ENCODE data around the gene COMMD3. TPM values are rescaled to one million over a fixed set of nuclear protein-coding genes. Genes with fewer than 3 reads are reported as not detected.

Gene COMMD3
- total and polyA plus RNA-seq, 9 of the 15 experiments (the other 6 are each of a cell fraction or from before 2014, with no cell fraction given) = 50.7 to 217 (median 80.1) TPM

- Histone ChIP-seq H3K27me3 (ENCODE audit: control insufficient read depth in 2 of 2, insufficient read depth in 2 of 2, low read length in 2 of 2) (no peaks in the 10 kb centered on the region), H3K36me3 (ENCODE audit: control insufficient read depth, insufficient read depth, low read length) (no peaks in the 10 kb centered on the region), H4K20me1 (replicated peaks; ENCODE audit: control insufficient read depth, insufficient read depth, low read length) (no peaks in the 10 kb centered on the region), H3K4me2 (ENCODE audit: insufficient read depth, low read length) (peak overlapping the region; percentile 82), H3K4me1 (replicated peaks in 1 of 2; ENCODE audit: control insufficient read depth in 2 of 2, insufficient read depth in 2 of 2, low read length in 2 of 2) (peaks cover 13 to 15% of the 10 kb centered on the region in 2 experiments; a peak in 4 of 5 replicates), H3K9me1 (ENCODE audit: control insufficient read depth, insufficient read depth, low read length) (no peaks in the 10 kb centered on the region), H3K79me2 (ENCODE audit: control insufficient read depth, insufficient read depth, low read length) (no peaks in the 10 kb centered on the region), H2AFZ (ENCODE audit: low read depth, low read length) (peak overlapping the region; percentile 77), H3K9ac (ENCODE audit: insufficient read depth in 1 of 2, low read depth in 2 of 2, low read length in 2 of 2) (peak overlapping the region; percentile 94 to 97), H3K9me3 (replicated peaks; ENCODE audit: control insufficient read depth, insufficient read depth, low read depth, low read length) (no peaks in the 10 kb centered on the region; the same call in 1 of the 2 replicates), H3K4me3 (peak overlapping the region; percentile 69), H3K27ac (ENCODE audit: extremely low read depth, low read depth, low read length) (peak overlapping the region; percentile 91; the same call in 2 of the 3 replicates)
- in situ Hi-C loops (cut with MboI) = no loop called here
- ATAC-seq (peak; percentile 74), FAIRE-seq (peak; percentile 64), DNase-seq (ENCODE audit: extremely low read depth in 1 of 4, low spot score in 3 of 4) (peak in 1 of 4 experiments; percentile 56)
- POLR2A ChIA-PET = interaction anchor here (0.7 to 2.4 kb wide), 6 partner anchors 8 to 355 kb away, joined by 3 to 17 read pairs (median 3); no protein-coding TSS in a partner anchor
- 2% methylated on average over 39 of the region's 40 CpGs for WGBS (ENCODE audit: insufficient coverage, low coverage, missing lambda C conversion rate)
- CTCF ChIA-PET (ENCODE audit: low intra/inter-chr PET ratio) = no interaction called here
- intact Hi-C loops (cut with micrococcal nuclease) = loop anchor here (2.0 to 5.0 kb wide), 2 partner anchors 49 to 76 kb away; no protein-coding TSS in a partner anchor
- TSS peak; percentile 73 for BruUV-seq (replicated peaks)
- TF ChIP-seq MBD1 (CRISPR knock-in tag; IDR thresholded peaks at IDR 0.05) (no peak), KLF16 (IDR thresholded peaks at IDR 0.05) (no peak), NFIC (IDR thresholded peaks at IDR 0.05) (peak; percentile 31; the same call in 1 of the 2 replicates), ZNF511 (CRISPR knock-in tag; IDR thresholded peaks at IDR 0.05) (peak; percentile 46; the same call in 1 of the 2 replicates), SUPT5H (IDR thresholded peaks at IDR 0.05) (peak; percentile 27; the same call in 1 of the 2 replicates), ELF4 (CRISPR knock-in tag; IDR thresholded peaks at IDR 0.05) (no peak), VEZF1 (CRISPR knock-in tag; IDR thresholded peaks at IDR 0.05) (peak; percentile 23), FOXJ2 (tag; IDR thresholded peaks at IDR 0.05) (peak; percentile 7; the same call in 1 of the 2 replicates), SMARCA4 (IDR thresholded peaks at IDR 0.05) (peak; percentile 30; the same call in 1 of the 2 replicates), CTCF (IDR thresholded peaks at IDR 0.05 in 2 of 3, conservative IDR thresholded peaks at IDR 0.05 in 1 of 3; ENCODE audit: insufficient read depth in 2 of 3, low read depth in 1 of 3, low read length in 3 of 3) (0 out of 6 replicates have a peak, but pooled peaks of 1 of the 3 experiments have one; percentile 14), ARID2 (IDR thresholded peaks at IDR 0.05) (no peak), ZSCAN32 (CRISPR knock-in tag; IDR thresholded peaks at IDR 0.05) (peak; percentile 31; the same call in 1 of the 2 replicates), KDM5B (IDR thresholded peaks at IDR 0.05; ENCODE audit: insufficient replicate concordance, low read depth, low read length) (peak; percentile 43), PML (IDR thresholded peaks at IDR 0.05; ENCODE audit: low read length) (no peak), ZNF586 (CRISPR knock-in tag; conservative IDR thresholded peaks at IDR 0.05) (no peak)
Measured at GRCh38 chr10:22341190-22341925, 25.2 kb downstream of the COMMD3 start.

Measured in K562 (cell line).